DND-41 (cell line): Measurements from ENCODE around the gene NR5A2.

Experiments used
- ATAC-seq: fragments of 200-7000 bp; cut with Tn5 transposase; 3 replicates; pipeline ENCODE4 v1.9.1; 2021; ENCODE audit warnings: low read depth; ENCODE audit not compliant: insufficient read depth
- DNase-seq: peaks from one replicate; pipeline ENCODE4 v3.0.0-alpha.2; 2020
- H2AFZ ChIP-seq: 2 replicates; pipeline ENCODE4 v1.6.0; 2012; ENCODE audit warnings: low read depth, low read length
- H3K27ac ChIP-seq: 2 replicates; pipeline ENCODE4 v1.5.1; 2012; ENCODE audit warnings: low read length, inconsistent platforms
- H3K27me3 ChIP-seq: fragments of 200-600 bp; sonication (generic); 2 replicates; pipeline ENCODE4 v1.6.0; 2012; ENCODE audit warnings: low read length, mild to moderate bottlenecking, inconsistent platforms; ENCODE audit not compliant: insufficient read depth, poor library complexity
- H3K36me3 ChIP-seq: 2 replicates; pipeline ENCODE4 v1.5.1; 2012; ENCODE audit warnings: low read length, inconsistent platforms; ENCODE audit not compliant: insufficient read depth
- H3K4me1 ChIP-seq: 2 replicates; pipeline ENCODE4 v1.5.1; 2012; ENCODE audit warnings: mild to moderate bottlenecking, low read length; ENCODE audit not compliant: insufficient read depth
- H3K4me2 ChIP-seq: 2 replicates; pipeline ENCODE4 v1.6.0; 2012; ENCODE audit warnings: mild to moderate bottlenecking, moderate library complexity, low read length, inconsistent platforms; ENCODE audit not compliant: insufficient read depth
- H3K4me3 ChIP-seq, 2 experiments: fragments of 200-600 bp in 1 of 2; shearing (Covaris generic) in 1 of 2; 2 replicates each; pipeline ENCODE4 v1.5.1; 2012 to 2016; ENCODE audit warnings: inconsistent platforms in 2 of 2, low read length in 2 of 2, mild to moderate bottlenecking in 2 of 2, low read depth in 1 of 2, moderate library complexity in 1 of 2
- H3K79me2 ChIP-seq: 2 replicates; pipeline ENCODE4 v1.6.0; 2012; ENCODE audit warnings: low read length, inconsistent platforms; ENCODE audit not compliant: insufficient read depth
- H3K9ac ChIP-seq: 2 replicates; pipeline ENCODE4 v1.6.0; 2012; ENCODE audit warnings: low read depth, mild to moderate bottlenecking, inconsistent platforms, low read length, moderate library complexity
- H3K9me3 ChIP-seq: 2 replicates; pipeline ENCODE4 v1.5.1; 2012; ENCODE audit warnings: low read length, moderate library complexity, mild to moderate bottlenecking, inconsistent platforms; ENCODE audit not compliant: insufficient read depth, severe bottlenecking
- H4K20me1 ChIP-seq: 2 replicates; pipeline ENCODE4 v1.6.0; 2012; ENCODE audit warnings: low read length; ENCODE audit not compliant: insufficient read depth
- CTCF ChIP-seq: IDR thresholded peaks from 2 replicates; pipeline ENCODE4 v1.5.1; 2012; ENCODE audit warnings: borderline replicate concordance, low read length, moderate library complexity, mild to moderate bottlenecking; ENCODE audit not compliant: poor library complexity, severe bottlenecking; ENCODE audit errors: extremely low read depth
- EZH2 ChIP-seq: IDR thresholded peaks from 3 replicates; pipeline ENCODE4 v1.6.1; 2012; ENCODE audit warnings: borderline replicate concordance, low read depth, mild to moderate bottlenecking, moderate library complexity, low read length, inconsistent platforms; ENCODE audit not compliant: severe bottlenecking

NR5A2 gene

GRCh38 chr1:200179781-200180160 lies 152.3 kb downstream of the NR5A2 start:
- Histone ChIP-seq H3K4me1 (no peaks in the 10 kb centered on the region), H3K79me2 (no peaks in the 10 kb centered on the region), H3K4me2 (no peak overlapping the region), H3K36me3 (no peaks in the 10 kb centered on the region), H4K20me1 (no peaks in the 10 kb centered on the region), H3K27me3 (no peaks in the 10 kb centered on the region), H3K9ac (no peak overlapping the region), H3K9me3 (no peaks in the 10 kb centered on the region), H2AFZ (no peak overlapping the region), H3K27ac (no peak overlapping the region), H3K4me3 (no peak overlapping the region)
- no peak for TF ChIP-seq EZH2
- TF ChIP-seq CTCF, result no peak
- DNase-seq (no peak), ATAC-seq (no peak)

GRCh38 chr1:200180821-200181220 lies 153.3 kb downstream of the NR5A2 start:
- H3K4me3 ChIP-seq, result no peak overlapping the region
- no peaks in the 10 kb centered on the region for H3K36me3 ChIP-seq
- no peaks in the 10 kb centered on the region for H3K27me3 ChIP-seq
- ATAC-seq (no peak), DNase-seq (no peak)
- no peaks in the 10 kb centered on the region for H3K79me2 ChIP-seq
- no peak for TF ChIP-seq EZH2
- TF ChIP-seq CTCF, result no peak
- H3K27ac ChIP-seq, result no peak overlapping the region
- H4K20me1 ChIP-seq, result no peaks in the 10 kb centered on the region
- H2AFZ ChIP-seq, result no peak overlapping the region
- H3K9ac ChIP-seq, result no peak overlapping the region
- H3K9me3 ChIP-seq, result no peaks in the 10 kb centered on the region
- H3K4me2 ChIP-seq, result no peak overlapping the region
- no peaks in the 10 kb centered on the region for H3K4me1 ChIP-seq

GRCh38 chr1:200181861-200182260 lies 154.4 kb downstream of the NR5A2 start:
- Histone ChIP-seq H3K9ac (no peak overlapping the region), H3K27me3 (no peaks in the 10 kb centered on the region), H4K20me1 (no peaks in the 10 kb centered on the region), H3K36me3 (no peaks in the 10 kb centered on the region), H3K4me2 (no peak overlapping the region), H2AFZ (no peak overlapping the region), H3K79me2 (no peaks in the 10 kb centered on the region), H3K9me3 (no peaks in the 10 kb centered on the region), H3K27ac (no peak overlapping the region), H3K4me1 (no peaks in the 10 kb centered on the region), H3K4me3 (no peak overlapping the region)
- DNase-seq (no peak), ATAC-seq (no peak)
- TF ChIP-seq EZH2 (no peak), CTCF (no peak)

- no peaks in the 10 kb centered on the region for H3K9me3 ChIP-seq
- no peak for DNase-seq
- no peak overlapping the region for H3K9ac ChIP-seq
- no peaks in the 10 kb centered on the region for H4K20me1 ChIP-seq
- no peak for ATAC-seq
- no peak overlapping the region for H2AFZ ChIP-seq
- no peaks in the 10 kb centered on the region for H3K27me3 ChIP-seq
- H3K79me2 ChIP-seq, result no peaks in the 10 kb centered on the region
- TF ChIP-seq CTCF, result no peak
- H3K4me3 ChIP-seq, result no peak overlapping the region
- no peaks in the 10 kb centered on the region for H3K36me3 ChIP-seq
- no peak overlapping the region for H3K27ac ChIP-seq
- no peaks in the 10 kb centered on the region for H3K4me1 ChIP-seq
- no peak overlapping the region for H3K4me2 ChIP-seq
Observed at GRCh38 chr1:200182701-200183100, 155.2 kb downstream of the NR5A2 start.
